Activated naive CD4-positive, alpha-beta T cell treated with anti-CD3 and anti-CD28 coated beads, Interleukin-2, amount 50 U/mL, for 24 hours (primary cell): ENCODE results near the gene ACTR8.

Experiments used
- H3K27ac Mint-ChIP-seq: one replicate; pipeline ENCODE4 v1.8.0; 2021; ENCODE audit warnings: mild to moderate bottlenecking, mixed read lengths
- H3K27me3 Mint-ChIP-seq: one replicate; pipeline ENCODE4 v1.8.0; 2021; ENCODE audit warnings: mixed read lengths
- H3K36me3 Mint-ChIP-seq: one replicate; pipeline ENCODE4 v1.8.0; 2021; ENCODE audit warnings: mixed read lengths
- H3K4me1 Mint-ChIP-seq: one replicate; pipeline ENCODE4 v1.8.0; 2021; ENCODE audit warnings: mixed read lengths
- H3K4me3 Mint-ChIP-seq: one replicate; pipeline ENCODE4 v1.8.0; 2021; ENCODE audit warnings: mild to moderate bottlenecking, mixed read lengths
- H3K9me3 Mint-ChIP-seq: one replicate; pipeline ENCODE4 v1.8.0; 2021; ENCODE audit warnings: mixed read lengths

ACTR8 gene

GRCh38 chr3:53828581-53828980, 53.4 kb downstream of the ACTR8 start:
- no peaks in the 10 kb centered on the region for H3K4me1 Mint-ChIP-seq

GRCh38 chr3:53826048-53826447, 55.9 kb downstream of the ACTR8 start:
- no peaks in the 10 kb centered on the region for H3K4me1 Mint-ChIP-seq
- no peaks in the 10 kb centered on the region for H3K9me3 Mint-ChIP-seq
- peaks cover 3% of the 10 kb centered on the region for H3K27me3 Mint-ChIP-seq
- no peak overlapping the region for H3K4me3 Mint-ChIP-seq
- H3K27ac Mint-ChIP-seq, result no peak overlapping the region
- no peaks in the 10 kb centered on the region for H3K36me3 Mint-ChIP-seq

More at GRCh38 chr3:53828581-53828980, 53.4 kb downstream of the ACTR8 start:
- no peaks in the 10 kb centered on the region for H3K9me3 Mint-ChIP-seq
- H3K27ac Mint-ChIP-seq, result no peak overlapping the region
- H3K27me3 Mint-ChIP-seq, result peaks cover 3% of the 10 kb centered on the region
- no peaks in the 10 kb centered on the region for H3K36me3 Mint-ChIP-seq
- no peak overlapping the region for H3K4me3 Mint-ChIP-seq

- no peak overlapping the region for H3K4me3 Mint-ChIP-seq
- no peak overlapping the region for H3K27ac Mint-ChIP-seq
- peaks cover 3% of the 10 kb centered on the region for H3K27me3 Mint-ChIP-seq
- no peaks in the 10 kb centered on the region for H3K36me3 Mint-ChIP-seq
- no peaks in the 10 kb centered on the region for H3K4me1 Mint-ChIP-seq
- H3K9me3 Mint-ChIP-seq, result no peaks in the 10 kb centered on the region
These were observed 57.2 kb downstream of the ACTR8 start for GRCh38 chr3:53824795-53825194.

- H3K36me3 Mint-ChIP-seq, result no peaks in the 10 kb centered on the region
- no peaks in the 10 kb centered on the region for H3K9me3 Mint-ChIP-seq
- no peaks in the 10 kb centered on the region for H3K4me1 Mint-ChIP-seq
- peaks cover 3% of the 10 kb centered on the region for H3K27me3 Mint-ChIP-seq
- H3K27ac Mint-ChIP-seq, result no peak overlapping the region
- no peak overlapping the region for H3K4me3 Mint-ChIP-seq
These were observed 57.8 kb downstream of the ACTR8 start for GRCh38 chr3:53823956-53824657.

- H3K9me3 Mint-ChIP-seq, result no peaks in the 10 kb centered on the region
- no peaks in the 10 kb centered on the region for H3K36me3 Mint-ChIP-seq
- H3K4me1 Mint-ChIP-seq, result no peaks in the 10 kb centered on the region
- H3K4me3 Mint-ChIP-seq, result no peak overlapping the region
- H3K27ac Mint-ChIP-seq, result no peak overlapping the region
- H3K27me3 Mint-ChIP-seq, result peaks cover 3% of the 10 kb centered on the region
These were observed 58.7 kb downstream of the ACTR8 start for GRCh38 chr3:53823026-53823955.

GRCh38 chr3:53822331-53822741, 59.6 kb downstream of the ACTR8 start:
- Mint-ChIP-seq H3K4me3 (no peak overlapping the region), H3K9me3 (no peaks in the 10 kb centered on the region), H3K4me1 (no peaks in the 10 kb centered on the region), H3K27ac (no peak overlapping the region), H3K27me3 (peaks cover 3% of the 10 kb centered on the region), H3K36me3 (no peaks in the 10 kb centered on the region)

- Mint-ChIP-seq H3K4me3 (no peak overlapping the region), H3K4me1 (no peaks in the 10 kb centered on the region), H3K36me3 (no peaks in the 10 kb centered on the region), H3K27ac (no peak overlapping the region), H3K9me3 (no peaks in the 10 kb centered on the region), H3K27me3 (peaks cover 3% of the 10 kb centered on the region)
These were observed 60.3 kb downstream of the ACTR8 start for GRCh38 chr3:53821631-53822121.

GRCh38 chr3:53820756-53821580, 61.0 kb downstream of the ACTR8 start:
- no peak overlapping the region for H3K27ac Mint-ChIP-seq
- no peaks in the 10 kb centered on the region for H3K4me1 Mint-ChIP-seq
- H3K36me3 Mint-ChIP-seq, result no peaks in the 10 kb centered on the region
- H3K27me3 Mint-ChIP-seq, result peaks cover 3% of the 10 kb centered on the region
- no peaks in the 10 kb centered on the region for H3K9me3 Mint-ChIP-seq
- H3K4me3 Mint-ChIP-seq, result no peak overlapping the region

- no peak overlapping the region for H3K27ac Mint-ChIP-seq
- H3K36me3 Mint-ChIP-seq, result no peaks in the 10 kb centered on the region
- no peaks in the 10 kb centered on the region for H3K9me3 Mint-ChIP-seq
- no peaks in the 10 kb centered on the region for H3K4me1 Mint-ChIP-seq
- H3K4me3 Mint-ChIP-seq, result no peak overlapping the region
- H3K27me3 Mint-ChIP-seq, result peaks cover 3% of the 10 kb centered on the region
These were observed 61.9 kb downstream of the ACTR8 start for GRCh38 chr3:53820084-53820483.

- H3K36me3 Mint-ChIP-seq, result no peaks in the 10 kb centered on the region
- no peaks in the 10 kb centered on the region for H3K9me3 Mint-ChIP-seq
- peaks cover under 1% of the 10 kb centered on the region for H3K27me3 Mint-ChIP-seq
- H3K4me1 Mint-ChIP-seq, result no peaks in the 10 kb centered on the region
- no peak overlapping the region for H3K27ac Mint-ChIP-seq
- H3K4me3 Mint-ChIP-seq, result no peak overlapping the region
These were observed 62.6 kb downstream of the ACTR8 start for GRCh38 chr3:53819163-53819868.

GRCh38 chr3:53818221-53819162, 63.5 kb downstream of the ACTR8 start:
- H3K9me3 Mint-ChIP-seq, result no peaks in the 10 kb centered on the region
- H3K4me1 Mint-ChIP-seq, result no peaks in the 10 kb centered on the region
- no peak overlapping the region for H3K4me3 Mint-ChIP-seq
- no peaks in the 10 kb centered on the region for H3K27me3 Mint-ChIP-seq
- H3K36me3 Mint-ChIP-seq, result no peaks in the 10 kb centered on the region
- no peak overlapping the region for H3K27ac Mint-ChIP-seq

- H3K4me3 Mint-ChIP-seq, result no peak overlapping the region
- H3K27ac Mint-ChIP-seq, result no peak overlapping the region
These were observed 64.1 kb downstream of the ACTR8 start for GRCh38 chr3:53817809-53818208.

GRCh38 chr3:53817211-53817610, 64.7 kb downstream of the ACTR8 start:
- H3K27ac Mint-ChIP-seq, result no peak overlapping the region
- no peaks in the 10 kb centered on the region for H3K36me3 Mint-ChIP-seq

More at GRCh38 chr3:53817809-53818208, 64.1 kb downstream of the ACTR8 start:
- Mint-ChIP-seq H3K4me1 (no peaks in the 10 kb centered on the region), H3K27me3 (no peaks in the 10 kb centered on the region), H3K9me3 (no peaks in the 10 kb centered on the region), H3K36me3 (no peaks in the 10 kb centered on the region)

More at GRCh38 chr3:53817211-53817610, 64.7 kb downstream of the ACTR8 start:
- Mint-ChIP-seq H3K4me1 (no peaks in the 10 kb centered on the region), H3K27me3 (no peaks in the 10 kb centered on the region), H3K9me3 (no peaks in the 10 kb centered on the region), H3K4me3 (no peak overlapping the region)
